ENCODE data around the gene RPRD2. TPM values are rescaled to one million over a fixed set of nuclear protein-coding genes. Genes with fewer than 3 reads are reported as not detected.

Gene RPRD2
- polyA plus RNA-seq, 1 experiment, result 19.7 TPM

DNA sequence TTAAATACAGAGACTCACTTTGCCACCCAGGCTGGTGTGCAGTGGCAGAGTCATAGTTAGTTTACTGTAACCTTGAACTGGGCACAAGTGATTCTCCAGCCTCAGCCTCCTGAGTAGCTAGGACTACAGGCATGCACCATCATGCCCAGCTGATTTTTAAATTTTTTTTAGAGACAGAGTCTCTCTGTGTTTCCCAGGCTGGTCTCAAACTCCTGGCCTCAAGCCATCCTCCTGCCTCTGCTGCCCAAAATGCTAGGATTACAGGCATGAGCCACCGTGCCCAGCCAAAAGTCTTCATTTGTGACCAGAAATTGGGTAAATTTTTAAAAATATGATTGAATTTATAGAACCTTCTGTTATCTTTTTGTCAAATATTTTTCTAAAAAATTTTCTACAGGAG, 105.3 kb downstream of the RPRD2 start:
- ChIA-PET POLR2A (no interaction called here), CTCF (interaction anchor here (1.4 kb wide), 1 partner anchor 91 kb away, joined by 3 read pairs; no protein-coding TSS in a partner anchor)
- no peak for DNase-seq (ENCODE audit: low read depth, low spot score)
- Histone ChIP-seq H3K9me3 (ENCODE audit: control insufficient read depth, insufficient read depth, low read length) (no peaks in the 10 kb centered on the region), H3K27ac (ENCODE audit: low read depth, low read length) (no peak overlapping the region), H3K27me3 (ENCODE audit: control insufficient read depth, insufficient read depth, low read length) (no peaks in the 10 kb centered on the region), H3K4me3 (ENCODE audit: low read depth, low read length) (no peak overlapping the region)
- TF ChIP-seq, protein P1, sequence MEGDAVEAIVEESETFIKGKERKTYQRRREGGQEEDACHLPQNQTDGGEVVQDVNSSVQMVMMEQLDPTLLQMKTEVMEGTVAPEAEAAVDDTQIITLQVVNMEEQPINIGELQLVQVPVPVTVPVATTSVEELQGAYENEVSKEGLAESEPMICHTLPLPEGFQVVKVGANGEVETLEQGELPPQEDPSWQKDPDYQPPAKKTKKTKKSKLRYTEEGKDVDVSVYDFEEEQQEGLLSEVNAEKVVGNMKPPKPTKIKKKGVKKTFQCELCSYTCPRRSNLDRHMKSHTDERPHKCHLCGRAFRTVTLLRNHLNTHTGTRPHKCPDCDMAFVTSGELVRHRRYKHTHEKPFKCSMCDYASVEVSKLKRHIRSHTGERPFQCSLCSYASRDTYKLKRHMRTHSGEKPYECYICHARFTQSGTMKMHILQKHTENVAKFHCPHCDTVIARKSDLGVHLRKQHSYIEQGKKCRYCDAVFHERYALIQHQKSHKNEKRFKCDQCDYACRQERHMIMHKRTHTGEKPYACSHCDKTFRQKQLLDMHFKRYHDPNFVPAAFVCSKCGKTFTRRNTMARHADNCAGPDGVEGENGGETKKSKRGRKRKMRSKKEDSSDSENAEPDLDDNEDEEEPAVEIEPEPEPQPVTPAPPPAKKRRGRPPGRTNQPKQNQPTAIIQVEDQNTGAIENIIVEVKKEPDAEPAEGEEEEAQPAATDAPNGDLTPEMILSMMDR (IDR thresholded peaks at IDR 0.05; ENCODE audit: low read depth, low read length), result no peak

DNA sequence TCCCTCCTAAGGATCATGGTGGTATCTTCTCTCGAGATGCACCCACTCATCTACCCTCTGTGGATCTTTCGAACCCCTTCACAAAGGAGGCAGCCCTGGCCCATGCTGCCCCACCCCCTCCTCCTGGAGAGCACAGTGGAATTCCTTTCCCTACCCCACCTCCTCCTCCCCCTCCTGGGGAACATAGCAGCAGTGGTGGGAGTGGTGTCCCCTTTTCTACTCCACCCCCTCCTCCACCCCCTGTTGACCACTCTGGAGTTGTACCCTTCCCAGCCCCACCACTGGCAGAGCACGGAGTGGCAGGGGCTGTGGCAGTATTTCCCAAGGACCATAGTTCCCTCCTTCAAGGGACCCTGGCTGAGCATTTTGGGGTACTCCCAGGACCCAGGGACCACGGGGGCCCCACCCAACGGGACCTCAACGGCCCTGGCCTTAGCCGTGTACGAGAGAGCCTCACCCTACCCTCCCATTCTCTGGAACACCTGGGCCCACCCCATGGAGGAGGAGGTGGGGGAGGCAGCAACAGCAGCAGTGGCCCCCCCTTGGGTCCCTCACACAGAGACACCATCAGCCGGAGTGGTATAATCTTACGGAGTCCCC, 108.8 kb downstream of the RPRD2 start:
- Histone ChIP-seq H3K4me3 (ENCODE audit: low read depth, low read length) (no peak overlapping the region), H3K27me3 (ENCODE audit: control insufficient read depth, insufficient read depth, low read length) (no peaks in the 10 kb centered on the region), H3K27ac (ENCODE audit: low read depth, low read length) (no peak overlapping the region), H3K9me3 (ENCODE audit: control insufficient read depth, insufficient read depth, low read length) (no peaks in the 10 kb centered on the region)
- ChIA-PET POLR2A (no interaction called here), CTCF (no interaction called here)
- no peak for DNase-seq (ENCODE audit: low read depth, low spot score)
- TF ChIP-seq, protein P1 (IDR thresholded peaks at IDR 0.05; ENCODE audit: low read depth, low read length), result no peak

DNA sequence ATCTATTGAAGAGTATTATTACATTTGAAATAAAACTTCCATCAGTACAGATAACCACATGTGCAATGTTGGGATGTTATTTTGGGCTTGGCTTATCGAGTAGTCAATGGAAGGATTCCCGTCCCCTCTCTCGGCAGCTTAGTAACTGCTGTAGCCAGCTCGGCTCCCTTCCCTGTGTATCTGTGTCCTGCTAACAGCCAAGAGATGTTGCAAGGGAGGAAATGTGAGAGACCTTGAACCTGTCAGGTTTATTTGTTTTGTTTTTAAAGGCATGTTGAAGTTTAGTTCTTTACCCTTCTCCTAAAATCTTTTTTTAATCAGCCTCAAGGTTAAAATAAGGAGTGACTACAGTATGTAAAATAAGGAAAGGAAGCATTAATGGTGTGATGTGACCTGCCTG, 109.7 kb downstream of the RPRD2 start:
- Histone ChIP-seq H3K4me3 (ENCODE audit: low read depth, low read length) (no peak overlapping the region), H3K9me3 (ENCODE audit: control insufficient read depth, insufficient read depth, low read length) (no peaks in the 10 kb centered on the region), H3K27ac (ENCODE audit: low read depth, low read length) (no peak overlapping the region), H3K27me3 (ENCODE audit: control insufficient read depth, insufficient read depth, low read length) (no peaks in the 10 kb centered on the region)
- no peak for DNase-seq (ENCODE audit: low read depth, low spot score)
- TF ChIP-seq, protein P1 (IDR thresholded peaks at IDR 0.05; ENCODE audit: low read depth, low read length), result no peak
- CTCF ChIA-PET, result interaction anchor here (2.0 kb wide), 1 partner anchor 87 kb away, joined by 5 read pairs; no protein-coding TSS in a partner anchor
- POLR2A ChIA-PET, result no interaction called here

DNA sequence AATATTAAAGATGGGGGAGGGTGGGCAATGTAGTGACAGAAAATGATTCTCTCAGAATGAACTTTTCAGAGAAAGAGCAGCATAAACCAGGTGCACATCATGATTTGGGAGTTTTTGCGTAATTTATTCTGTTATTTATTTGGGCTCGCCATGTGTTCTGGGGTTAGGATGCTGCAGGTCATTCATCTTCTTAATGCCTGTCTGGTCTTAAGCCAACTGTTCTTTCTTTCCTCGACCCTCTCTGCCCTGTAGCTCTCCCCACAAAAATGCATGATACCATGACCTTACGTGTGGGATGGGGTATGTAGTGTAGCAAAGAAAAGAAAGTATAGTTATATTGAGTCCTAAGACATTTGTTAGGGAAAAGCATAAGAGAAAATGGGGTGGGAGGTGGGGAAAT, 110.9 kb downstream of the RPRD2 start:
- TF ChIP-seq, protein P1 (IDR thresholded peaks at IDR 0.05; ENCODE audit: low read depth, low read length), result no peak
- Histone ChIP-seq H3K4me3 (ENCODE audit: low read depth, low read length) (no peak overlapping the region), H3K27ac (ENCODE audit: low read depth, low read length) (no peak overlapping the region), H3K9me3 (ENCODE audit: control insufficient read depth, insufficient read depth, low read length) (no peaks in the 10 kb centered on the region), H3K27me3 (ENCODE audit: control insufficient read depth, insufficient read depth, low read length) (no peaks in the 10 kb centered on the region)
- ChIA-PET POLR2A (interaction anchor here (0.7 kb wide), 1 partner anchor 13 kb away, joined by 3 read pairs; no protein-coding TSS in a partner anchor), CTCF (interaction anchor here (0.7 to 2.0 kb wide), 3 partner anchors 57 to 125 kb away, joined by 3 to 5 read pairs (median 3); no protein-coding TSS in a partner anchor)
- no peak for DNase-seq (ENCODE audit: low read depth, low spot score)

DNA sequence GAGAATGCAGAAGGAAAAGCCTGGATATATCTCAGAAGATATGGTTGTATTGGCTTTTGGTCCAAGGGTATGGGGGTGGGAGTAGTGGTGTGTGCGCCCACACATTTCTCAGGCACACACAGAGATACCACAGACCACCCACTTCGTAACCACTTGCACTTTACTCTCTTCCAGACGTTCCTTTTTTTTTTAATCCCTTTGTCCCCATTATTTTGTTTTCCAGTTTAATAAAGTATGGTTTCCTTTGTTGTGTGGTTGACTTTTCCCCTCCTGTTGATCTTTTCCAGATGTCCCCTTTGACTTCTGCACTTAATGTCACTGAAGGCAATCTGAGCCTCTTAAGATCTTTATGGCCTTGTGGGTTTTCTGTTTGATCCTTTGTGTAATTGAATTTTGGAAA, 112.8 kb downstream of the RPRD2 start:
- TF ChIP-seq, protein P1 (IDR thresholded peaks at IDR 0.05; ENCODE audit: low read depth, low read length), result no peak
- DNase-seq (ENCODE audit: low read depth, low spot score), result no peak
- H3K27ac ChIP-seq (ENCODE audit: low read depth, low read length), result no peak overlapping the region
- POLR2A ChIA-PET, result no interaction called here
- CTCF ChIA-PET, result interaction anchor here (0.9 kb wide), 1 partner anchor 84 kb away, joined by 5 read pairs; no protein-coding TSS in a partner anchor
- no peak overlapping the region for H3K4me3 ChIP-seq (ENCODE audit: low read depth, low read length)
- H3K9me3 ChIP-seq (ENCODE audit: control insufficient read depth, insufficient read depth, low read length), result no peaks in the 10 kb centered on the region
- no peaks in the 10 kb centered on the region for H3K27me3 ChIP-seq (ENCODE audit: control insufficient read depth, insufficient read depth, low read length)
